Panc1 (cell line): Measurements from ENCODE around the gene RPS27L. TPM values are rescaled to one million over a fixed set of nuclear protein-coding genes. Genes with fewer than 3 reads are reported as not detected.
A peak's percentile ranks its signal among the peaks of the same experiment; 100 is the strongest.

Source experiments
- ATAC-seq: fragments of 200-7000 bp; cut with Tn5 transposase; 2 replicates; pipeline ENCODE4 v1.9.1; 2020; ENCODE audit warnings: mild to moderate bottlenecking, moderate library complexity
- BruUV-seq: library from RNA; stranded (reverse); fragments of 400-500 nt; replicated peaks from 2 replicates; lab custom pipeline; 2021; lab: Mats Ljungman, UMichigan
- CTCF ChIA-PET: fragments of 300-600 bp; sonication (Branson Sonifier 250); formaldehyde crosslinking; loops from one replicate; lab custom pipeline; 2022; ENCODE audit warnings: antibody characterized with exemption; lab: Charles Lee
- POLR2A ChIA-PET: fragments of 300-600 bp; sonication (Branson Sonifier 250); formaldehyde crosslinking; loops from one replicate; lab custom pipeline; 2022; ENCODE audit warnings: antibody characterized with exemption; lab: Charles Lee
- DNase-seq: peaks from one replicate; pipeline ENCODE4 v3.0.0-alpha.2; 2010; ENCODE audit warnings: low read depth, low spot score
- H3K27ac ChIP-seq: 2 replicates; pipeline ENCODE4 v1.5.1; 2011; ENCODE audit warnings: mild to moderate bottlenecking, low read length, inconsistent platforms
- H3K27me3 ChIP-seq: fragments of 200-500 bp; sonication (Bioruptor generic); 2 replicates; pipeline ENCODE4 v1.6.0; 2014; ENCODE audit warnings: low read length, inconsistent platforms; ENCODE audit not compliant: control insufficient read depth, insufficient read depth
- H3K36me3 ChIP-seq: fragments of 200-500 bp; sonication (Bioruptor generic); 2 replicates; pipeline ENCODE4 v1.5.1; 2014; ENCODE audit warnings: inconsistent platforms, mild to moderate bottlenecking, low read length, moderate library complexity; ENCODE audit not compliant: control insufficient read depth, insufficient read depth
- H3K4me1 ChIP-seq: 2 replicates; pipeline ENCODE4 v1.5.1; 2011; ENCODE audit warnings: inconsistent platforms, mild to moderate bottlenecking, low read length, moderate library complexity; ENCODE audit not compliant: control insufficient read depth, insufficient read depth
- H3K4me3 ChIP-seq, 2 experiments: 2 replicates each; pipeline ENCODE4 v1.5.1; 2011 to 2012; ENCODE audit warnings: low read depth in 2 of 2, low read length in 2 of 2, mild to moderate bottlenecking in 2 of 2, inconsistent platforms in 1 of 2, moderate library complexity in 1 of 2
- H3K9me3 ChIP-seq: fragments of 200-500 bp; sonication (Bioruptor generic); 2 replicates; pipeline ENCODE4 v1.5.1; 2014; ENCODE audit warnings: low read depth, mild to moderate bottlenecking, inconsistent platforms, low read length, moderate library complexity; ENCODE audit not compliant: control insufficient read depth, insufficient read depth
- CTCF ChIP-seq: fragments of 450-650 bp; IDR thresholded peaks from 2 replicates; pipeline ENCODE4 v1.5.1; 2017; ENCODE audit warnings: mild to moderate bottlenecking
- POLR2AphosphoS5 ChIP-seq: IDR thresholded peaks from 2 replicates; pipeline ENCODE4 v1.6.1; 2012; ENCODE audit warnings: mild to moderate bottlenecking, low read depth, low read length, moderate library complexity
- REST ChIP-seq, 2 experiments: IDR thresholded peaks; 2 replicates each; pipeline ENCODE4 v1.6.1; 2011 to 2012; ENCODE audit warnings: low read depth in 2 of 2, control low read depth in 1 of 2, low read length in 1 of 2, mild to moderate bottlenecking in 1 of 2, moderate library complexity in 1 of 2; ENCODE audit not compliant: insufficient read depth in 1 of 2
- SIN3A ChIP-seq: IDR thresholded peaks from 2 replicates; pipeline ENCODE4 v1.6.1; 2012; ENCODE audit warnings: low read depth, mild to moderate bottlenecking, low read length, moderate library complexity, borderline replicate concordance; ENCODE audit not compliant: insufficient read depth
- TCF7L2 ChIP-seq: IDR thresholded peaks from 2 replicates; pipeline ENCODE4 v1.6.1; 2011; ENCODE audit warnings: mild to moderate bottlenecking, low read depth, low read length, inconsistent platforms
- in situ Hi-C: cut with HindIII; loops from 2 replicates; pipeline ENCODE4 v1.10.0; 2016; ENCODE audit warnings: low sequenced_read_pairs, low pct_unique_long_range_greater_than_20kb
- intact Hi-C: fragments of 100-400 bp; cut with micrococcal nuclease; formaldehyde crosslinking; loops from one replicate; pipeline ENCODE4 v1.10.0; 2022; ENCODE audit not compliant: unreplicated experiment
- total RNA-seq: library from RNA; stranded (reverse); gene quantifications from one replicate; pipeline ENCODE4 v1.2.1, GENCODE V29; 2021; ENCODE audit not compliant: unreplicated experiment

Gene RPS27L
- total RNA-seq, 1 experiment from 2014 or later: 61.3 TPM

GRCh38 chr15:63189941-63190768 is 32.9 kb upstream of the RPS27L start:
- ChIA-PET POLR2A (no interaction called here), CTCF (interaction anchor here (0.6 kb wide), 1 partner anchor 11 kb away, joined by 3 read pairs; no protein-coding TSS in a partner anchor)
- DNase-seq: no peak
- no peaks in the 10 kb centered on the region; the same call in 1 of the 2 replicates for H3K36me3 ChIP-seq
- no peak for TF ChIP-seq CTCF
- no peak for TF ChIP-seq REST (IDR thresholded peaks at IDR 0.05; ENCODE audit: insufficient read depth in 1 of 2, low read depth in 2 of 2, low read length in 1 of 2)
- no peak for TF ChIP-seq TCF7L2
- TF ChIP-seq SIN3A: no peak
- TF ChIP-seq POLR2AphosphoS5: no peak
- no peaks in the 10 kb centered on the region for H3K27me3 ChIP-seq
- H3K4me3 ChIP-seq: peak overlapping the region; percentile 67 to 71
- TSS peak; percentile 63 for BruUV-seq
- peaks cover 18% of the 10 kb centered on the region for H3K4me1 ChIP-seq
- H3K27ac ChIP-seq: peak overlapping the region; percentile 71
- intact Hi-C loops: loop anchor here (10.0 kb wide), 1 partner anchor 215 kb away; no protein-coding TSS in a partner anchor
- in situ Hi-C loops: no loop called here
- no peak for ATAC-seq
- H3K9me3 ChIP-seq: no peaks in the 10 kb centered on the region

DNA sequence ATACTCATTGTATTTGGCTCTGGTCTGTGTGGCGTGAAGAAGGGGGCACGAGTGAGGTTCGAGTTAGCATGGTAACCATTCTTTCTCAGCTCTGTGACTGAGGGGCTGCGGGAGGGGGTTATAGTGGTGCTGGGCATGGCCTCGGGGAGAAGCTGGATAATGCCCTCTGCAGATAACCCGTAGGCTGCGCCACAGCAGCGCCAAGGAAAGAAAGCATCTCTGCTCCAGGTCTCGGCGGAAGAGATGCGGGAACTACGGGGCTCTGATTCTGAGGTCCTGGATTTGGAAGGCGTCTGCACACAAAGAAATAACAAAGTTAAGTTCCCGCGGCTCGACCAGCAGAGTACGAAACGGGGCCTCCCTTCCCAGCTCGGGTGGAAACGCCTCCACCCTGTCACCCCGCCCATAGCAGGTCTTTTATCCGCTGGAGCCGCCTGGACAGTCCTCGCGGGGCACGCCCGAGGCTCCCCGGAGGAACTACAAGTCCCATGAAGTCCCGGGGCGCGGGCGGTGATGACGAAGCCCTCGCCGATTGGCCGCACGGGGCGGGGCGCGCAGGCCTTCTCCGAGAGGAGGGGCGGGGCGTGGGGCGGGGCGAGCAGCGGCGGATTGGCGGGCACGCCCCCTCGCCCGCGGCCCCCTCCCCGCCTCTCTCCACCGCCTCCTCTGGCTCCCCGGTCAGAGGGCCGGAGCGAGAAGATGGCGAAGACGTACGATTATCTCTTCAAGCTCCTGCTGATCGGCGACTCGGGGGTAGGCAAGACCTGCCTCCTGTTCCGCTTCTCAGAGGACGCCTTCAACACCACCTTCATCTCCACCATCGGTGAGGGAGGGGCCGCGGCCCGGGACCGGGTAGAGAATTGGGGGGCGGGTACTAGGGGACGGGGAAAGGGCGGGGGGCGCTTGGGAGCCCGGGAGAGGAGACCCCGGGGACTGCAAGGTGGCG is 31.9 kb upstream of the RPS27L start, which contains the start of gene RAB8B:
RAB8B (plus strand) TSS at position 681 of the 946 bp plus-strand sequence; CDS start at position 700, 19 bp downstream.
- peak; percentile 62 for DNase-seq
- intact Hi-C loops: loop anchor here (10.0 kb wide), 1 partner anchor 216 kb away; no protein-coding TSS in a partner anchor

More for the DNA sequence above, 31.9 kb upstream of the RPS27L start, which contains the start of gene RAB8B:
- Histone ChIP-seq H3K27ac (peak within 1 kb of the TSS; percentile 76), H3K36me3 (no peaks in the 10 kb centered on the region; the same call in 1 of the 2 replicates), H3K9me3 (no peaks in the 10 kb centered on the region), H3K4me1 (peaks cover 18% of the 10 kb centered on the region), H3K4me3 (peak within 1 kb of the TSS; percentile 67 to 78), H3K27me3 (no peaks in the 10 kb centered on the region)
- ChIA-PET POLR2A (interaction anchor here (0.6 kb wide), 1 partner anchor 137 kb away, joined by 3 read pairs; no protein-coding TSS in a partner anchor), CTCF (interaction anchor here (0.6 to 0.7 kb wide), 2 partner anchors 12 to 89 kb away, joined by 3 to 15 read pairs; no protein-coding TSS in a partner anchor)
- no peak for TF ChIP-seq REST (IDR thresholded peaks at IDR 0.05; ENCODE audit: insufficient read depth in 1 of 2, low read depth in 2 of 2, low read length in 1 of 2)
- peak; percentile 30; the same call in 1 of the 2 replicates for TF ChIP-seq POLR2AphosphoS5
- TF ChIP-seq SIN3A: peak; percentile 75; the same call in 1 of the 2 replicates
- no peak for TF ChIP-seq TCF7L2
- TF ChIP-seq CTCF: no peak
- peak; percentile 99 for ATAC-seq
- no TSS peak for BruUV-seq
- in situ Hi-C loops: no loop called here
